ENCODE data around the gene DEDD. TPM values are rescaled to one million over a fixed set of nuclear protein-coding genes. Genes with fewer than 3 reads are reported as not detected.
A peak's percentile ranks its signal among the peaks of the same experiment; 100 is the strongest.

Gene DEDD
- total RNA-seq, 1 experiment from 2014 or later, result 29.8 TPM

GRCh38 chr1:161171696-161172095 lies 39.2 kb upstream of the DEDD start:
- H3K4me3 ChIP-seq, result no peak overlapping the region
- no peaks in the 10 kb centered on the region for H4K20me1 ChIP-seq (ENCODE audit: insufficient read depth)
- no peak overlapping the region for H3K27ac ChIP-seq
- no peaks in the 10 kb centered on the region for H3K9me3 ChIP-seq (ENCODE audit: insufficient read depth, low read depth)
- TF ChIP-seq, protein P1, sequence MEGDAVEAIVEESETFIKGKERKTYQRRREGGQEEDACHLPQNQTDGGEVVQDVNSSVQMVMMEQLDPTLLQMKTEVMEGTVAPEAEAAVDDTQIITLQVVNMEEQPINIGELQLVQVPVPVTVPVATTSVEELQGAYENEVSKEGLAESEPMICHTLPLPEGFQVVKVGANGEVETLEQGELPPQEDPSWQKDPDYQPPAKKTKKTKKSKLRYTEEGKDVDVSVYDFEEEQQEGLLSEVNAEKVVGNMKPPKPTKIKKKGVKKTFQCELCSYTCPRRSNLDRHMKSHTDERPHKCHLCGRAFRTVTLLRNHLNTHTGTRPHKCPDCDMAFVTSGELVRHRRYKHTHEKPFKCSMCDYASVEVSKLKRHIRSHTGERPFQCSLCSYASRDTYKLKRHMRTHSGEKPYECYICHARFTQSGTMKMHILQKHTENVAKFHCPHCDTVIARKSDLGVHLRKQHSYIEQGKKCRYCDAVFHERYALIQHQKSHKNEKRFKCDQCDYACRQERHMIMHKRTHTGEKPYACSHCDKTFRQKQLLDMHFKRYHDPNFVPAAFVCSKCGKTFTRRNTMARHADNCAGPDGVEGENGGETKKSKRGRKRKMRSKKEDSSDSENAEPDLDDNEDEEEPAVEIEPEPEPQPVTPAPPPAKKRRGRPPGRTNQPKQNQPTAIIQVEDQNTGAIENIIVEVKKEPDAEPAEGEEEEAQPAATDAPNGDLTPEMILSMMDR (conservative IDR thresholded peaks at IDR 0.05), result no peak
- TF ChIP-seq EZH2 (IDR thresholded peaks at IDR 0.05; ENCODE audit: low read depth), result no peak
- no peak overlapping the region for H3K4me2 ChIP-seq
- no peak for DNase-seq
- peaks cover 11% of the 10 kb centered on the region for H3K36me3 ChIP-seq (ENCODE audit: low read depth)
- ChIA-PET POLR2A (ENCODE audit: unreplicated experiment) (no interaction called here), CTCF (interaction anchor here (0.5 kb wide), 1 partner anchor 1142 kb away, joined by 4 read pairs; no protein-coding TSS in a partner anchor)
- peaks cover 7% of the 10 kb centered on the region; the same call in 1 of the 2 replicates for H3F3A ChIP-seq (ENCODE audit: insufficient read depth, low read depth)
- BruUV-seq (replicated peaks), result no TSS peak
- H2AFZ ChIP-seq, result no peak overlapping the region
- H3K9me2 ChIP-seq (ENCODE audit: insufficient read depth), result no peaks in the 10 kb centered on the region
- peaks cover 10% of the 10 kb centered on the region for H3K79me2 ChIP-seq (ENCODE audit: low read depth)
- H3K4me1 ChIP-seq (replicated peaks; ENCODE audit: insufficient read depth), result peaks cover 12% of the 10 kb centered on the region
- H3K27me3 ChIP-seq (ENCODE audit: insufficient read depth, low read depth), result no peaks in the 10 kb centered on the region
- intact Hi-C loops (cut with micrococcal nuclease; ENCODE audit: unreplicated experiment), result no loop called here

GRCh38 chr1:161171191-161171590 lies 38.7 kb upstream of the DEDD start:
- Histone ChIP-seq H3K36me3 (ENCODE audit: low read depth) (peaks cover 11% of the 10 kb centered on the region), H2AFZ (no peak overlapping the region), H3K27ac (no peak overlapping the region), H3F3A (ENCODE audit: insufficient read depth, low read depth) (peaks cover 7% of the 10 kb centered on the region; the same call in 1 of the 2 replicates), H3K9me3 (ENCODE audit: insufficient read depth, low read depth) (no peaks in the 10 kb centered on the region), H4K20me1 (ENCODE audit: insufficient read depth) (no peaks in the 10 kb centered on the region), H3K27me3 (ENCODE audit: insufficient read depth, low read depth) (no peaks in the 10 kb centered on the region), H3K4me3 (no peak overlapping the region), H3K4me1 (replicated peaks; ENCODE audit: insufficient read depth) (peaks cover 8% of the 10 kb centered on the region), H3K4me2 (no peak overlapping the region), H3K9me2 (ENCODE audit: insufficient read depth) (no peaks in the 10 kb centered on the region), H3K79me2 (ENCODE audit: low read depth) (peaks cover 5% of the 10 kb centered on the region)
- intact Hi-C loops (cut with micrococcal nuclease; ENCODE audit: unreplicated experiment), result no loop called here
- ChIA-PET POLR2A (ENCODE audit: unreplicated experiment) (no interaction called here), CTCF (interaction anchor here (0.5 kb wide), 1 partner anchor 1142 kb away, joined by 4 read pairs; no protein-coding TSS in a partner anchor)
- no TSS peak for BruUV-seq (replicated peaks)
- no peak for DNase-seq
- TF ChIP-seq EZH2 (IDR thresholded peaks at IDR 0.05; ENCODE audit: low read depth), result no peak
- TF ChIP-seq, protein P1 (conservative IDR thresholded peaks at IDR 0.05), result peak; percentile 27; the same call in 1 of the 2 replicates

DNA sequence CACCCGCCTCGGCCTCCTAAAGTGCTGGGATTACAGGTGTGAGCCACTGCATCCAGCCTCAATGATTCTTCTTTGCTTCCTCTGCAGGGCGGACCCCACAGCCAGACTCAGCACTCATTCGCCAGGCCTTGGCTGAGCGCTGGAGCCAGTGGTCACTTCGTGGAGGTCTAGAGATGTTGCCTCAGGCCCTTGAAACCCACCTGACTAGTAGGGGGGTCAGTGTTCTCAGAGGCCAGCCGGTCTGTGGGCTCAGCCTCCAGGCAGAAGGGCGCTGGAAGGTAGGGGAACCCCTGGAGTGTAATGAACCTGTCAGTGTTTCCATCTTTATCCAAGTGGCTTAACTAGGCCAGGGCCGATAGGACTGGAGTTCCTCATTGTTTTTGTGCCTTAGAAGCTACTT lies 36.4 kb upstream of the DEDD start:
- DNase-seq, result no peak
- H3K27me3 ChIP-seq (ENCODE audit: insufficient read depth, low read depth), result no peaks in the 10 kb centered on the region
- peaks cover 9% of the 10 kb centered on the region for H3K36me3 ChIP-seq (ENCODE audit: low read depth)
- ChIA-PET CTCF (interaction anchor here (0.6 kb wide), 1 partner anchor 72 kb away, joined by 8 read pairs; no protein-coding TSS in a partner anchor), POLR2A (ENCODE audit: unreplicated experiment) (no interaction called here)
- intact Hi-C loops (cut with micrococcal nuclease; ENCODE audit: unreplicated experiment), result no loop called here
- peaks cover 15% of the 10 kb centered on the region for H3K4me1 ChIP-seq (replicated peaks; ENCODE audit: insufficient read depth)
- no peak overlapping the region for H3K4me3 ChIP-seq
- H3K9me2 ChIP-seq (ENCODE audit: insufficient read depth), result no peaks in the 10 kb centered on the region
- no peak overlapping the region for H3K4me2 ChIP-seq
- no peak overlapping the region for H2AFZ ChIP-seq
- no peaks in the 10 kb centered on the region for H3K9me3 ChIP-seq (ENCODE audit: insufficient read depth, low read depth)
- no TSS peak for BruUV-seq (replicated peaks)
- TF ChIP-seq, protein P1 (conservative IDR thresholded peaks at IDR 0.05), result no peak
- no peak for TF ChIP-seq EZH2 (IDR thresholded peaks at IDR 0.05; ENCODE audit: low read depth)
- H4K20me1 ChIP-seq (ENCODE audit: insufficient read depth), result no peaks in the 10 kb centered on the region
- peaks cover 26% of the 10 kb centered on the region; the same call in 1 of the 2 replicates for H3F3A ChIP-seq (ENCODE audit: insufficient read depth, low read depth)
- no peaks in the 10 kb centered on the region for H3K79me2 ChIP-seq (ENCODE audit: low read depth)
- H3K27ac ChIP-seq, result no peak overlapping the region

Data from PC-9 (cell line).